WTC11 (cell line): ENCODE results near the gene OPCML. TPM values are rescaled to one million over a fixed set of nuclear protein-coding genes. Genes with fewer than 3 reads are reported as not detected.

ENCODE experiments used
- ATAC-seq: fragments of 200-7000 bp; cut with Tn5 transposase; 2 replicates; pipeline ENCODE4 v1.10.0; 2021; ENCODE audit warnings: mild to moderate bottlenecking, moderate library complexity
- CTCF ChIA-PET: fragments of 300-600 bp; sonication (Branson Sonifier 250); formaldehyde crosslinking; loops from one replicate; lab custom pipeline; 2021; ENCODE audit warnings: antibody characterized with exemption; lab: Charles Lee
- POLR2A ChIA-PET: fragments of 350-600 bp; sonication (Branson Sonifier 250); formaldehyde crosslinking; loops from one replicate; lab custom pipeline; 2021; ENCODE audit warnings: antibody characterized with exemption; lab: Charles Lee
- DNase-seq: peaks from one replicate; pipeline ENCODE4 v3.0.0; 2021; ENCODE audit warnings: low spot score
- H3K27ac Mint-ChIP-seq: 2 replicates; pipeline ENCODE4 v1.8.0; 2021; ENCODE audit warnings: mixed read lengths
- H3K27me3 Mint-ChIP-seq: 2 replicates; pipeline ENCODE4 v1.8.0; 2021; ENCODE audit warnings: low read depth, mild to moderate bottlenecking, moderate library complexity, mixed read lengths
- H3K36me3 Mint-ChIP-seq: 2 replicates; pipeline ENCODE4 v1.8.0; 2021; ENCODE audit warnings: mixed read lengths
- H3K4me1 Mint-ChIP-seq: 2 replicates; pipeline ENCODE4 v1.8.0; 2022; ENCODE audit warnings: mixed read lengths
- H3K4me3 Mint-ChIP-seq: 2 replicates; pipeline ENCODE4 v1.8.0; 2021; ENCODE audit warnings: mild to moderate bottlenecking, moderate library complexity, mixed read lengths
- H3K9me3 Mint-ChIP-seq: 2 replicates; pipeline ENCODE4 v1.8.0; 2021; ENCODE audit warnings: mixed read lengths
- AFF4 ChIP-seq: sonication (generic); formaldehyde crosslinking; IDR thresholded peaks from 2 replicates; pipeline ENCODE4 v1.8.1; 2023; ENCODE audit warnings: mild to moderate bottlenecking, missing genetic modification reagents, borderline replicate concordance
- ATF1 ChIP-seq: sonication (generic); formaldehyde crosslinking; IDR thresholded peaks from 2 replicates; pipeline ENCODE4 v1.8.1; 2023; ENCODE audit warnings: mild to moderate bottlenecking, moderate library complexity, missing genetic modification reagents
- E2F5 ChIP-seq: sonication (generic); formaldehyde crosslinking; IDR thresholded peaks from 2 replicates; pipeline ENCODE4 v1.8.1; 2022; ENCODE audit warnings: mild to moderate bottlenecking, moderate library complexity, missing genetic modification reagents
- FOXK1 ChIP-seq: sonication (generic); formaldehyde crosslinking; IDR thresholded peaks from 2 replicates; pipeline ENCODE4 v1.8.0; 2022; ENCODE audit warnings: mild to moderate bottlenecking, moderate library complexity, missing genetic modification reagents
- FOXP4 ChIP-seq: sonication (generic); formaldehyde crosslinking; IDR thresholded peaks from 2 replicates; pipeline ENCODE4 v1.8.0; 2022; ENCODE audit warnings: mild to moderate bottlenecking, missing genetic modification reagents
- KAT7 ChIP-seq: sonication (generic); formaldehyde crosslinking; IDR thresholded peaks from 2 replicates; pipeline ENCODE4 v1.8.1; 2023; ENCODE audit warnings: missing genetic modification reagents, mild to moderate bottlenecking, borderline replicate concordance
- NFATC4 ChIP-seq: fragments of 250-450 bp; sonication (Bioruptor Pico); IDR thresholded peaks from 2 replicates; pipeline ENCODE4 v1.9.0; 2021; ENCODE audit warnings: mild to moderate bottlenecking
- NFYB ChIP-seq: sonication (generic); formaldehyde crosslinking; conservative IDR thresholded peaks from 2 replicates; pipeline ENCODE4 v1.8.0; 2022; ENCODE audit warnings: low read depth, missing genetic modification reagents
- NR1H2 ChIP-seq: sonication (generic); formaldehyde crosslinking; IDR thresholded peaks from 2 replicates; pipeline ENCODE4 v1.9.0; 2021; ENCODE audit warnings: mild to moderate bottlenecking, moderate library complexity, missing genetic modification reagents
- PREB ChIP-seq: sonication (generic); formaldehyde crosslinking; IDR thresholded peaks from 2 replicates; pipeline ENCODE4 v1.8.1; 2022; ENCODE audit warnings: mild to moderate bottlenecking, missing genetic modification reagents, moderate library complexity, borderline replicate concordance
- SMAD4 ChIP-seq: sonication (generic); formaldehyde crosslinking; IDR thresholded peaks from 2 replicates; pipeline ENCODE4 v1.8.0; 2022; ENCODE audit warnings: mild to moderate bottlenecking, missing genetic modification reagents
- USF1 ChIP-seq: sonication (generic); formaldehyde crosslinking; IDR thresholded peaks from 2 replicates; pipeline ENCODE4 v1.8.0; 2022; ENCODE audit warnings: mild to moderate bottlenecking, missing genetic modification reagents
- USF2 ChIP-seq: sonication (generic); formaldehyde crosslinking; IDR thresholded peaks from 2 replicates; pipeline ENCODE4 v1.8.1; 2023; ENCODE audit warnings: mild to moderate bottlenecking, missing genetic modification reagents, moderate library complexity
- ZBTB21 ChIP-seq: sonication (generic); formaldehyde crosslinking; IDR thresholded peaks from 2 replicates; pipeline ENCODE4 v1.8.1; 2023; ENCODE audit warnings: mild to moderate bottlenecking, missing genetic modification reagents, borderline replicate concordance
- ZNF138 ChIP-seq: sonication (generic); formaldehyde crosslinking; conservative IDR thresholded peaks from 2 replicates; pipeline ENCODE4 v1.8.1; 2022; ENCODE audit warnings: mild to moderate bottlenecking, moderate library complexity, missing genetic modification reagents
- ZNF396 ChIP-seq: fragments of 250-450 bp; sonication (Bioruptor Pico); IDR thresholded peaks from 2 replicates; pipeline ENCODE4 v1.8.0; 2021; ENCODE audit warnings: mild to moderate bottlenecking, moderate library complexity, borderline replicate concordance
- ZNF423 ChIP-seq: fragments of 250-450 bp; sonication (Bioruptor Pico); IDR thresholded peaks from 2 replicates; pipeline ENCODE4 v2.1.2; 2022; ENCODE audit warnings: mild to moderate bottlenecking, moderate library complexity
- ZNF512 ChIP-seq: sonication (generic); formaldehyde crosslinking; IDR thresholded peaks from 2 replicates; pipeline ENCODE4 v1.8.1; 2022; ENCODE audit warnings: missing genetic modification reagents, borderline replicate concordance
- total RNA-seq: library from RNA; stranded (reverse); gene quantifications from 3 replicates; pipeline ENCODE4 v1.2.3, GENCODE V29; 2021

The OPCML gene
- total RNA-seq, 1 experiment from 2014 or later, result 1.5 TPM

GRCh38 chr11:132898021-132898420 is 634.3 kb downstream of the OPCML start:
- Mint-ChIP-seq H3K9me3 (peaks cover 20% of the 10 kb centered on the region), H3K36me3 (0 out of 2 replicates have a peak, but pooled peaks cover under 1% of the 10 kb centered on the region)
- no peak for DNase-seq
- TF ChIP-seq ZBTB21 (CRISPR knock-in tag), result no peak
- no peak for TF ChIP-seq FOXP4 (CRISPR knock-in tag)
- no peak for TF ChIP-seq ZNF138 (CRISPR knock-in tag)
- no peak for TF ChIP-seq AFF4 (CRISPR knock-in tag)
- no peak for TF ChIP-seq NR1H2 (CRISPR knock-in tag)
- TF ChIP-seq KAT7 (CRISPR knock-in tag), result no peak
- TF ChIP-seq ATF1 (CRISPR knock-in tag), result no peak
- TF ChIP-seq USF1 (CRISPR knock-in tag), result no peak
- TF ChIP-seq ZNF396 (CRISPR knock-in tag), result no peak
- no peak for TF ChIP-seq ZNF423
- TF ChIP-seq USF2 (CRISPR knock-in tag), result no peak
- no peak for TF ChIP-seq NFYB (CRISPR knock-in tag)
- no peak for TF ChIP-seq ZNF512 (CRISPR knock-in tag)
- TF ChIP-seq PREB (CRISPR knock-in tag), result no peak
- TF ChIP-seq E2F5, result no peak
- TF ChIP-seq SMAD4 (CRISPR knock-in tag), result no peak
- TF ChIP-seq FOXK1, result no peak
- no peak for TF ChIP-seq NFATC4
- TF ChIP-seq, all 79 proteins: peak for 0
- ChIA-PET CTCF (no interaction called here), POLR2A (no interaction called here)
- H3K27ac Mint-ChIP-seq, result no peak overlapping the region
- peaks cover 30% of the 10 kb centered on the region for H3K4me1 Mint-ChIP-seq
- no peaks in the 10 kb centered on the region for H3K27me3 Mint-ChIP-seq
- H3K4me3 Mint-ChIP-seq, result no peak overlapping the region
- ATAC-seq, result no peak
